Testis (tissue), 2 donors: ENCODE results near the gene PDZD4.

Experiments used
- CTCF ChIP-seq, 3 experiments: fragments of 450-650 bp in 2 of 3; fragments of 200-600 bp in 1 of 3; sonication (generic) in 1 of 3; IDR thresholded peaks; one replicate each; pipeline ENCODE4 v1.5.1; 2016 to 2019; ENCODE audit warnings: antibody characterized with exemption in 3 of 3, mild to moderate bottlenecking in 2 of 3, moderate library complexity in 1 of 3
- POLR2A ChIP-seq: fragments of 450-650 bp; IDR thresholded peaks from one replicate; pipeline ENCODE4 v1.6.1; 2017; ENCODE audit warnings: antibody characterized with exemption, mild to moderate bottlenecking, moderate library complexity

GRCh38 chrX:153869473-153870287 lies 39.3 kb upstream of the PDZD4 start:
- TF ChIP-seq CTCF (IDR thresholded peaks at IDR 0.05) (no peak), POLR2A (no peak)
